Stomach (tissue), 9 donors: ENCODE measurements around the gene CSF2RB. TPM values are rescaled to one million over a fixed set of nuclear protein-coding genes. Genes with fewer than 3 reads are reported as not detected.

Experiments
- DNase-seq, 2 donors: peaks; one replicate each; pipeline versions ENCODE4 v3.0.0 to v3.0.0-alpha.2; 2013 to 2019
- H3K27ac ChIP-seq, 5 donors: fragments of 200-600 bp in 4 of 5; sonication (generic) in 4 of 5; one replicate each; pipeline ENCODE4 v1.5.1; 2013 to 2019; ENCODE audit warnings: mild to moderate bottlenecking in 1 of 5, moderate library complexity in 1 of 5
- H3K27me3 ChIP-seq, 3 donors: fragments of 200-600 bp; sonication (generic); one replicate each; pipeline ENCODE4 v1.5.1; 2017 to 2019; ENCODE audit warnings: mixed run types in 1 of 3
- H3K36me3 ChIP-seq, 4 donors: fragments of 200-600 bp; sonication (generic); 1 replicate in 3 of 4; 2 replicates in 1 of 4; pipeline ENCODE4 v1.5.1; 2016 to 2019
- H3K4me1 ChIP-seq, 4 donors: fragments of 200-600 bp; sonication (generic); one replicate each; pipeline ENCODE4 v1.5.1; 2016 to 2019
- H3K4me3 ChIP-seq, 4 donors: fragments of 200-600 bp; sonication (generic) in 3 of 4; one replicate each; pipeline ENCODE4 v1.5.1; 2016 to 2019; ENCODE audit warnings: mild to moderate bottlenecking in 1 of 4
- H3K9me3 ChIP-seq, 4 donors: fragments of 200-600 bp; sonication (generic); one replicate each; pipeline ENCODE4 v1.5.1; 2016 to 2019
- EP300 ChIP-seq: sonication (generic); formaldehyde crosslinking; IDR thresholded peaks from one replicate; pipeline ENCODE4 v1.6.1; 2017; ENCODE audit warnings: antibody characterized with exemption
- POLR2A ChIP-seq, 4 donors: fragments of 450-650 bp; IDR thresholded peaks; one replicate each; pipeline ENCODE4 v1.6.1; 2016; ENCODE audit warnings: antibody characterized with exemption in 4 of 4, control low read depth in 2 of 4, mild to moderate bottlenecking in 1 of 4, moderate library complexity in 1 of 4
- POLR2AphosphoS5 ChIP-seq, 3 donors: sonication (generic); formaldehyde crosslinking; IDR thresholded peaks; one replicate each; pipeline ENCODE4 v1.6.1; 2016; ENCODE audit warnings: antibody characterized with exemption in 3 of 3
- whole genome bisulfite sequencing, 5 donors: extraction: QIAGEN DNeasy Blood & Tissue Kit in 3 of 5; methylation state at CpG; one replicate each; pipeline versions ENCODE4 v1.1.5 to v1.1.7; 2013 to 2018; 5-methylcytosine and 5-hydroxymethylcytosine counted together
- intact Hi-C: fragments of 100-400 bp; cut with DNase I; formaldehyde crosslinking; loops from one replicate; pipeline ENCODE4 v1.15.1; 2023; ENCODE audit warnings: low total_unique reads
- polyA plus RNA-seq, 3 donors: library from polyadenylated mRNA; stranded (reverse); fragments of 200-250 nt; gene quantifications; one replicate each; pipeline ENCODE4 v1.2.3, GENCODE V29; 2013
- total RNA-seq, 5 donors: library from RNA; depleted of rRNA; stranded (reverse); fragments of >200 nt; gene quantifications; one replicate each; pipeline versions ENCODE4 v1.1.0 to v1.2.3, GENCODE V29; 2014 to 2016
- TF ChIP-seq, protein P1 (sequence below), 7 experiments: fragments of 450-650 bp in 4 of 7; fragments of 200-600 bp in 3 of 7; sonication (generic) in 3 of 7; IDR thresholded peaks; one replicate each; pipeline ENCODE4 v1.5.1; 2016 to 2019; ENCODE audit warnings: antibody characterized with exemption in 7 of 7, control low read depth in 2 of 7, mild to moderate bottlenecking in 1 of 7
- donor health status: healthy with polysubstance abuse.
- donor health status: Bipolar disorder and iron deficiency.
- donor health status: healthy.

CSF2RB gene
- total and polyA plus RNA-seq, 8 donors, result 0.92 to 11.9 (median 1.9) TPM

DNA sequence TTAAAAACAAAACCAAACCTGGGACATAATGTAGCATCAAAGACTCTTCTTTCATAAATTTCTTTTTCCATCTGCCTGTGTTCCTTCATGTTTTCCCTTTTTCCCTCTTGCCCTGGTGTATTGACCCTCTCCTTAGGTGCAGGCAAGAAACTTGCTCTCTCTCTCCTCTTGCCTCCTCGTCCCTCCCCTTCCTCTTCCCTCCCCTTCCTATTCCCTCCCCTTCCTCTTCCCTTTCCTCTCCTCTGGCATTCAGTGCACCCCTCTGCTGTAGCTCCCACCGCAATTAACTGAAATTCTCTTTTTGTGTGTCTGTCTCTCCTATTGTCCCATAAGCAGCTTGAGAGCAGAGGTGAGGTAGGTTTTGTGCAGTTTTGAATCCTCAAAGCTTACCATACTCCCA, 49.9 kb downstream of the CSF2RB start:
- 56 to 75% (median 67%) methylated on average over 2 of the region's 2 CpGs for WGBS, 5 donors
- H3K36me3 ChIP-seq, result no peaks in the 10 kb centered on the region
- intact Hi-C loops, result no loop called here
- H3K27ac ChIP-seq, result no peak overlapping the region
- no peaks in the 10 kb centered on the region for H3K9me3 ChIP-seq
- no peaks in the 10 kb centered on the region for H3K4me1 ChIP-seq
- H3K4me3 ChIP-seq, result no peak overlapping the region
- DNase-seq, result no peak
- H3K27me3 ChIP-seq, result peaks cover 0 to 32% (median 8%) of the 10 kb centered on the region in 3 donors
- TF ChIP-seq POLR2A (IDR thresholded peaks at IDR 0.05), result no peak
- TF ChIP-seq, protein P1, sequence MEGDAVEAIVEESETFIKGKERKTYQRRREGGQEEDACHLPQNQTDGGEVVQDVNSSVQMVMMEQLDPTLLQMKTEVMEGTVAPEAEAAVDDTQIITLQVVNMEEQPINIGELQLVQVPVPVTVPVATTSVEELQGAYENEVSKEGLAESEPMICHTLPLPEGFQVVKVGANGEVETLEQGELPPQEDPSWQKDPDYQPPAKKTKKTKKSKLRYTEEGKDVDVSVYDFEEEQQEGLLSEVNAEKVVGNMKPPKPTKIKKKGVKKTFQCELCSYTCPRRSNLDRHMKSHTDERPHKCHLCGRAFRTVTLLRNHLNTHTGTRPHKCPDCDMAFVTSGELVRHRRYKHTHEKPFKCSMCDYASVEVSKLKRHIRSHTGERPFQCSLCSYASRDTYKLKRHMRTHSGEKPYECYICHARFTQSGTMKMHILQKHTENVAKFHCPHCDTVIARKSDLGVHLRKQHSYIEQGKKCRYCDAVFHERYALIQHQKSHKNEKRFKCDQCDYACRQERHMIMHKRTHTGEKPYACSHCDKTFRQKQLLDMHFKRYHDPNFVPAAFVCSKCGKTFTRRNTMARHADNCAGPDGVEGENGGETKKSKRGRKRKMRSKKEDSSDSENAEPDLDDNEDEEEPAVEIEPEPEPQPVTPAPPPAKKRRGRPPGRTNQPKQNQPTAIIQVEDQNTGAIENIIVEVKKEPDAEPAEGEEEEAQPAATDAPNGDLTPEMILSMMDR (IDR thresholded peaks at IDR 0.05), result no peak
- no peak for TF ChIP-seq POLR2AphosphoS5 (IDR thresholded peaks at IDR 0.05)
- TF ChIP-seq EP300, result no peak

DNA sequence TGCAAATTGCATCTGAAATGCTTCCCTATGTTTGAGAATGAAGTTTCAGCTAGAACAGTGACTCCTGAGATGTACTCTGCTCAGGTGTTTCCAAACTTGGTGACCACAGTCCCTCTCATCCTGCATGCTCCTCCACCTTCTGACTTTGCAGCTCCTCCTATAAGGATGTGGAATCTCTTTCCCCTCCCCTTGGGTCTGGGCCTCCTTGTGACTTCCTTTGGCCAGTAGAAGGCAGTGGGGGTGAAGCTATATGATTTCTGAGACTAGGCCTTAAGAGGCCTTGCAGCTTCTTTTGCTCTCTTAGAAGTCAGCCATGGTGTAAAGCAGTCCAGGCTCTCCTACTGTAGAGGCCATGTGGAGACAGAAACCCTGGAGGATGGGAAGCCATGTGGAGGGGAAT, 50.7 kb downstream of the CSF2RB start:
- no peak overlapping the region for H3K27ac ChIP-seq
- intact Hi-C loops, result no loop called here
- H3K27me3 ChIP-seq, result peaks cover 0 to 29% (median 8%) of the 10 kb centered on the region in 3 donors
- no peaks in the 10 kb centered on the region for H3K9me3 ChIP-seq
- no peak overlapping the region for H3K4me3 ChIP-seq
- H3K36me3 ChIP-seq, result no peaks in the 10 kb centered on the region
- DNase-seq, result no peak
- no peak for TF ChIP-seq POLR2A (IDR thresholded peaks at IDR 0.05)
- TF ChIP-seq POLR2AphosphoS5 (IDR thresholded peaks at IDR 0.05), result no peak
- TF ChIP-seq, protein P1 (IDR thresholded peaks at IDR 0.05), result no peak
- TF ChIP-seq EP300, result no peak
- H3K4me1 ChIP-seq, result no peaks in the 10 kb centered on the region

DNA sequence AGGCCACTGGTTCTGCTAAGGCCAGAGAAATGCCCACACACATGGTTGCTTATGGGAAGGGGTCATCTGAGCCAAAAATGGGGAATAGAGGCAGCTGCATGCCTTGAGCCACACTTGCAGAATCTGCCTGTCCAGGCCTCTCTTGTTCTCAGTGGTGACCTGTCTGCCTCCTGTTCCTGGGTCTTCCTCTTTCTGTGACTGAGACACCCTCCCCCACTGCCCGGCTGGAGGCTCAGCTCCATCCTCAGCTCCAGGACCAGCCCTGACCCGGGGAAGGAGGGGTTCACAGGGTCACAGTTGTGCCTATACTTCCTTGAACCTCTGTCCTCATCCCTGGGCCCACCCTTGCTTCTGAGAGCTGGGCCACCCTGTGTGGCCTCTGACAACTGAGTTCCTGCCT, 52.3 kb downstream of the CSF2RB start:
- 62 to 71% (median 65%) methylated on average over 2 of the region's 2 CpGs for WGBS, 5 donors
- intact Hi-C loops, result no loop called here
- TF ChIP-seq POLR2AphosphoS5 (IDR thresholded peaks at IDR 0.05), result no peak
- no peak for TF ChIP-seq POLR2A (IDR thresholded peaks at IDR 0.05)
- peaks cover 0 to 13% (median 4%) of the 10 kb centered on the region in 3 donors for H3K27me3 ChIP-seq
- no peak for DNase-seq
- no peak overlapping the region for H3K4me3 ChIP-seq
- H3K27ac ChIP-seq, result no peak overlapping the region
- no peaks in the 10 kb centered on the region for H3K4me1 ChIP-seq
- no peaks in the 10 kb centered on the region for H3K36me3 ChIP-seq
- H3K9me3 ChIP-seq, result no peaks in the 10 kb centered on the region

DNA sequence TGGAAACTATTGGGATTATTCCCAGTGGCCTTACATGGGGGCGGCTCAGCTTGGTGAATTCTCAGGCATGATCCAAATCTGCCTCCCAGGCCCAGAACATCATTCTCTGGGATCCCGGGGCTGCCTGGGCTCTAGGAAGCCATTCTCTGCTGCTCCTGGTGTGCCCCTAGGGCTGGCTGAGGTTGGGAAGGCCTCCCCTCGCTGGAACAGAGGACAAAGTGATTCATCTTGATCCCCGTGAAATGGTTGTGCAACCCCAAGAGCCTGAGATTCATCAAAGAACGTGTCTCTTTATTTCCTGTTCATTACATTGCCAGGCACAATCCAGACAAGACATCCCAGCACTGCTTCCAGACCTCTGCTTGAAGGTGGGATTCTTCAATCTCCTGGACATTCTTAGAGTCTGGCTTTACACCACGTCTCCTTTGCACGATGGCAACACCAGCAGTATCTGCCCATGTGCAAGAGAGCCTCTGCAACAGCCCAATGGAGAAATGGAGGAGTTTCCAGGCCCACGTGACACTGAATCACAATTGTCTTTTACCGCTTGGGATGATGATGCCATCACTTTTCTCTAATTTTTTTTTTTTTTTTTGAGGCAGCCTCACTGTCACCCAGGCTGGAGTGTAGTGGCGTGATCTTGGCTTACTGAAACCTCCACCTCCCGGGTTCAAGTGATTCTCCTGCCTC, 53.6 kb downstream of the CSF2RB start:
- H3K27ac ChIP-seq, result no peak overlapping the region
- TF ChIP-seq EP300 (no peak), POLR2AphosphoS5 (IDR thresholded peaks at IDR 0.05) (no peak), POLR2A (IDR thresholded peaks at IDR 0.05) (no peak)
- TF ChIP-seq, protein P1 (IDR thresholded peaks at IDR 0.05), result no peak
- WGBS, 5 donors, result 76 to 85% (median 84%) methylated on average over 11 of the region's 11 CpGs
- no peaks in the 10 kb centered on the region for H3K36me3 ChIP-seq
- no peak for DNase-seq
- no peaks in the 10 kb centered on the region for H3K9me3 ChIP-seq
- peaks cover 0 to 7% (median 0%) of the 10 kb centered on the region in 4 donors for H3K4me1 ChIP-seq
- no peak overlapping the region for H3K4me3 ChIP-seq
- intact Hi-C loops, result no loop called here
- H3K27me3 ChIP-seq, result peaks cover 0 to 4% (median 0%) of the 10 kb centered on the region in 3 donors

DNA sequence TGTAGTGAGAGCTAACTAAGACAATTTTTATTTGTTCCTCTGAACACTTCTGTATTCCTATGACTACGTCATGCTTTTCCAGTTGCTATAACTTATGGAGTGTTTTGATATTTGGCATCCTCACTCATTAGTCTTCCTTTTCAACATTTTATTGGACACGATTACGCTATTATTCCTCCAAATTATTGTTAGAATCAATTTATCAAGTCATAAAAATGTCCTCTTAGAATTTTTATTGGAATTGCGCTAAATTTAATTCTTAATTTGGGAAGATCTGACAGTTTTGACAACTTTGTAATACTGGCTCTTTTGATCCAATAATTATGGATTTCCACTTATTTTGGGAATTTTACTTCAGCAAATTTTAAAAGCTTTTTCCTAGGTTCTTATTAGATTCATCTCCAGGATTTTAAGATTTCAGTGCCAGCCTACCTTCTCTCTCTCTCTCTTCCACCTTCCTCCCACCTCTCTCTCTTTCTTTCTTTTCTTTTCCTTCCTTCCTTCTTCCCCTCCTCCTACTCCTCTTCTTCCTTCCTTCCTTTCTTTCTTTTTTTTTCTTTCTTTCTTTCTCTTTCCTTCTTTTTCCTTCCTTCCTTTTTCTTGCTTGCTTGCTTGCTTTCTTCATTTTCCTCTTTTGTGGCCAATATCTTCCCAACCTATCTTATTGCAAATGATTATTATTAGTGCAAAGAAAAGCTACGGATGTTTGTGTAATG, 55.0 kb downstream of the CSF2RB start:
- intact Hi-C loops, result no loop called here
- Histone ChIP-seq H3K36me3 (no peaks in the 10 kb centered on the region), H3K9me3 (no peaks in the 10 kb centered on the region), H3K27me3 (peaks cover 0 to 4% (median 0%) of the 10 kb centered on the region in 3 donors), H3K27ac (no peak overlapping the region), H3K4me1 (peaks cover 0 to 7% (median 0%) of the 10 kb centered on the region in 4 donors), H3K4me3 (no peak overlapping the region)
- 90 to 94% (median 91%) methylated on average over 5 of the region's 5 CpGs for WGBS, 5 donors
- DNase-seq, result no peak
- TF ChIP-seq EP300, result no peak
- no peak for TF ChIP-seq POLR2A (IDR thresholded peaks at IDR 0.05)
- TF ChIP-seq, protein P1 (IDR thresholded peaks at IDR 0.05), result no peak
- no peak for TF ChIP-seq POLR2AphosphoS5 (IDR thresholded peaks at IDR 0.05)
